ENCODE results near the gene TMEM26. TPM values are rescaled to one million over a fixed set of nuclear protein-coding genes. Genes with fewer than 3 reads are reported as not detected.

The TMEM26 gene
- total and polyA plus RNA-seq, 9 of the 15 experiments (the other 6 are each of a cell fraction or from before 2014, with no cell fraction given): not detected

DNA sequence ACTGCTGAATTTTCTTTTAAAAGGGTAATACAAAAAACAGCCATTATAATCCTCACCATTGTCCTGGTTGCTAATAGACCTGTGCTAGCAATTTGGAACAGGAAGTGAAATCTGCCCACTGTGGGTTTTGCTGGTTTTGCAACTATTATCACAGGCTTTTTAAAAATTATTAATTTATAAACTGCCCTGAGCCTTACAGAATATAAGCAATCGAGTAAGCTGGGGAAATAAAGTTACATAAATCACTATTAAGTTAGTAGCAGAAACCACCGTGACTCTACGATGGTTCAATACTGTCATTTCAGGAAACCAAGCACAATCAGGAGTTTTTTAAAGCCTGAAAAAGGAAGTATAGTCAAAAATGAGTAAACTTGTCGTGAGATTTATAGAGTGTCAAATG lies 62.3 kb downstream of the TMEM26 start:
- in situ Hi-C loops (cut with MboI): no loop called here
- H3K4me3 ChIP-seq: no peak overlapping the region
- ATAC-seq (no peak), FAIRE-seq (no peak), DNase-seq (ENCODE audit: extremely low read depth in 1 of 4, low spot score in 3 of 4) (no peak)
- no peaks in the 10 kb centered on the region for H3K27me3 ChIP-seq (ENCODE audit: control insufficient read depth in 2 of 2, insufficient read depth in 2 of 2, low read length in 2 of 2)
- no peaks in the 10 kb centered on the region for H3K9me1 ChIP-seq (ENCODE audit: control insufficient read depth, insufficient read depth, low read length)
- TF ChIP-seq CBFB (CRISPR knock-in tag; IDR thresholded peaks at IDR 0.05) (no peak), ZNF224 (CRISPR knock-in tag; IDR thresholded peaks at IDR 0.05) (no peak), POLR2B (IDR thresholded peaks at IDR 0.05; ENCODE audit: low read depth, partially characterized antibody) (no peak), TEAD2 (tag; IDR thresholded peaks at IDR 0.05) (no peak), FOXM1 (IDR thresholded peaks at IDR 0.05; ENCODE audit: low read depth) (no peak), FOXM1 (CRISPR knock-in tag; IDR thresholded peaks at IDR 0.05; ENCODE audit: low read depth) (no peak), PRPF4 (IDR thresholded peaks at IDR 0.05; ENCODE audit: insufficient read depth, low read depth, low read length, poor library complexity, severe bottlenecking) (no peak), NONO (IDR thresholded peaks at IDR 0.05; ENCODE audit: low read depth in 2 of 2, low read length in 1 of 2) (no peak), TSC22D4 (tag; IDR thresholded peaks at IDR 0.05) (no peak), MTA3 (IDR thresholded peaks at IDR 0.05; ENCODE audit: borderline replicate concordance) (no peak)
- TF ChIP-seq, protein P1, sequence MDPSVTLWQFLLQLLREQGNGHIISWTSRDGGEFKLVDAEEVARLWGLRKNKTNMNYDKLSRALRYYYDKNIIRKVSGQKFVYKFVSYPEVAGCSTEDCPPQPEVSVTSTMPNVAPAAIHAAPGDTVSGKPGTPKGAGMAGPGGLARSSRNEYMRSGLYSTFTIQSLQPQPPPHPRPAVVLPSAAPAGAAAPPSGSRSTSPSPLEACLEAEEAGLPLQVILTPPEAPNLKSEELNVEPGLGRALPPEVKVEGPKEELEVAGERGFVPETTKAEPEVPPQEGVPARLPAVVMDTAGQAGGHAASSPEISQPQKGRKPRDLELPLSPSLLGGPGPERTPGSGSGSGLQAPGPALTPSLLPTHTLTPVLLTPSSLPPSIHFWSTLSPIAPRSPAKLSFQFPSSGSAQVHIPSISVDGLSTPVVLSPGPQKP (CRISPR knock-in tag; IDR thresholded peaks at IDR 0.05): no peak
- TF ChIP-seq, protein P2, sequence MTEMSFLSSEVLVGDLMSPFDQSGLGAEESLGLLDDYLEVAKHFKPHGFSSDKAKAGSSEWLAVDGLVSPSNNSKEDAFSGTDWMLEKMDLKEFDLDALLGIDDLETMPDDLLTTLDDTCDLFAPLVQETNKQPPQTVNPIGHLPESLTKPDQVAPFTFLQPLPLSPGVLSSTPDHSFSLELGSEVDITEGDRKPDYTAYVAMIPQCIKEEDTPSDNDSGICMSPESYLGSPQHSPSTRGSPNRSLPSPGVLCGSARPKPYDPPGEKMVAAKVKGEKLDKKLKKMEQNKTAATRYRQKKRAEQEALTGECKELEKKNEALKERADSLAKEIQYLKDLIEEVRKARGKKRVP (CRISPR knock-in tag; IDR thresholded peaks at IDR 0.05): no peak
- TF ChIP-seq, protein P3, sequence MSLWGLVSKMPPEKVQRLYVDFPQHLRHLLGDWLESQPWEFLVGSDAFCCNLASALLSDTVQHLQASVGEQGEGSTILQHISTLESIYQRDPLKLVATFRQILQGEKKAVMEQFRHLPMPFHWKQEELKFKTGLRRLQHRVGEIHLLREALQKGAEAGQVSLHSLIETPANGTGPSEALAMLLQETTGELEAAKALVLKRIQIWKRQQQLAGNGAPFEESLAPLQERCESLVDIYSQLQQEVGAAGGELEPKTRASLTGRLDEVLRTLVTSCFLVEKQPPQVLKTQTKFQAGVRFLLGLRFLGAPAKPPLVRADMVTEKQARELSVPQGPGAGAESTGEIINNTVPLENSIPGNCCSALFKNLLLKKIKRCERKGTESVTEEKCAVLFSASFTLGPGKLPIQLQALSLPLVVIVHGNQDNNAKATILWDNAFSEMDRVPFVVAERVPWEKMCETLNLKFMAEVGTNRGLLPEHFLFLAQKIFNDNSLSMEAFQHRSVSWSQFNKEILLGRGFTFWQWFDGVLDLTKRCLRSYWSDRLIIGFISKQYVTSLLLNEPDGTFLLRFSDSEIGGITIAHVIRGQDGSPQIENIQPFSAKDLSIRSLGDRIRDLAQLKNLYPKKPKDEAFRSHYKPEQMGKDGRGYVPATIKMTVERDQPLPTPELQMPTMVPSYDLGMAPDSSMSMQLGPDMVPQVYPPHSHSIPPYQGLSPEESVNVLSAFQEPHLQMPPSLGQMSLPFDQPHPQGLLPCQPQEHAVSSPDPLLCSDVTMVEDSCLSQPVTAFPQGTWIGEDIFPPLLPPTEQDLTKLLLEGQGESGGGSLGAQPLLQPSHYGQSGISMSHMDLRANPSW (CRISPR knock-in tag; IDR thresholded peaks at IDR 0.05): no peak
- no peaks in the 10 kb centered on the region for H4K20me1 ChIP-seq (replicated peaks; ENCODE audit: control insufficient read depth, insufficient read depth, low read length)
- no peaks in the 10 kb centered on the region for H3K36me3 ChIP-seq (ENCODE audit: control insufficient read depth, insufficient read depth, low read length)
- H3K4me1 ChIP-seq (replicated peaks in 1 of 2; ENCODE audit: control insufficient read depth in 2 of 2, insufficient read depth in 2 of 2, low read length in 2 of 2): no peaks in the 10 kb centered on the region
- H3K9me3 ChIP-seq (replicated peaks; ENCODE audit: control insufficient read depth, insufficient read depth, low read depth, low read length): no peaks in the 10 kb centered on the region
- no peak overlapping the region for H3K4me2 ChIP-seq (ENCODE audit: insufficient read depth, low read length)
- no peak overlapping the region for H3K9ac ChIP-seq (ENCODE audit: insufficient read depth in 1 of 2, low read depth in 2 of 2, low read length in 2 of 2)
- ChIA-PET CTCF (ENCODE audit: low intra/inter-chr PET ratio) (no interaction called here), POLR2A (no interaction called here)
- no peak overlapping the region for H2AFZ ChIP-seq (ENCODE audit: low read depth, low read length)
- 1% methylated on average over 4 of the region's 4 CpGs for WGBS (ENCODE audit: insufficient coverage, low coverage, missing lambda C conversion rate)
- H3K79me2 ChIP-seq (ENCODE audit: control insufficient read depth, insufficient read depth, low read length): no peaks in the 10 kb centered on the region
- no TSS peak for BruUV-seq (replicated peaks)
- H3K27ac ChIP-seq (ENCODE audit: extremely low read depth, low read depth, low read length): no peak overlapping the region
- intact Hi-C loops (cut with micrococcal nuclease): no loop called here
